ENCODE measurements around the gene ZSWIM9.

ZSWIM9 gene

DNA sequence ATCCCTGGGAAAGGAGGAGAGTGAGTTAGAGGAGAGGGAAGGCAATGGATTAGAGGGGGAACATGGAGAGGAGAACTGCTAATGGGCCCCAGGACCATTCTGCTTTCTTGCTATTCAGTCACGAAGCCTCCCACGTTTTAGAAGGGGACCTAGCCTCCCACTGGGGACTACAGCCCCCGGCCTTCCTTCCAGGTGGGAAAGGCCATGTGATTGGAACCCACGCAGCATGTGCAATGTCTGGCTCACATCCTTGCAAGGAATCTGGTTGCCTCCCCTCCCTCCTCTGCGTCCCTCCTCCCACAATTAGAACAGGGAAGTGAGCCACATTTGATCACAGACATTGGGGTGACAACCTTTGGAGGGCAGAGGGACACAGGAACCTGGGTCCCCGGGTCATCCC is 37.4 kb upstream of the ZSWIM9 start:
- no peak overlapping the region for H3K4me3 ChIP-seq (ENCODE audit: insufficient read depth, low read length, poor library complexity, severe bottlenecking)
- no peaks in the 10 kb centered on the region for H3F3A ChIP-seq (ENCODE audit: insufficient read depth)
- TF ChIP-seq, protein P1, sequence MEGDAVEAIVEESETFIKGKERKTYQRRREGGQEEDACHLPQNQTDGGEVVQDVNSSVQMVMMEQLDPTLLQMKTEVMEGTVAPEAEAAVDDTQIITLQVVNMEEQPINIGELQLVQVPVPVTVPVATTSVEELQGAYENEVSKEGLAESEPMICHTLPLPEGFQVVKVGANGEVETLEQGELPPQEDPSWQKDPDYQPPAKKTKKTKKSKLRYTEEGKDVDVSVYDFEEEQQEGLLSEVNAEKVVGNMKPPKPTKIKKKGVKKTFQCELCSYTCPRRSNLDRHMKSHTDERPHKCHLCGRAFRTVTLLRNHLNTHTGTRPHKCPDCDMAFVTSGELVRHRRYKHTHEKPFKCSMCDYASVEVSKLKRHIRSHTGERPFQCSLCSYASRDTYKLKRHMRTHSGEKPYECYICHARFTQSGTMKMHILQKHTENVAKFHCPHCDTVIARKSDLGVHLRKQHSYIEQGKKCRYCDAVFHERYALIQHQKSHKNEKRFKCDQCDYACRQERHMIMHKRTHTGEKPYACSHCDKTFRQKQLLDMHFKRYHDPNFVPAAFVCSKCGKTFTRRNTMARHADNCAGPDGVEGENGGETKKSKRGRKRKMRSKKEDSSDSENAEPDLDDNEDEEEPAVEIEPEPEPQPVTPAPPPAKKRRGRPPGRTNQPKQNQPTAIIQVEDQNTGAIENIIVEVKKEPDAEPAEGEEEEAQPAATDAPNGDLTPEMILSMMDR (IDR thresholded peaks at IDR 0.05; ENCODE audit: insufficient read depth, low read length, poor library complexity, severe bottlenecking): no peak
- TF ChIP-seq EZH2phosphoT487 (conservative IDR thresholded peaks at IDR 0.05; ENCODE audit: low read length): no peak
- no peaks in the 10 kb centered on the region for H3K79me2 ChIP-seq (ENCODE audit: insufficient read depth, low read length)
- no peak overlapping the region for H2AFZ ChIP-seq (ENCODE audit: low read depth, low read length, severe bottlenecking)
- no peaks in the 10 kb centered on the region for H4K20me1 ChIP-seq (ENCODE audit: low read depth, low read length)
- H3K9ac ChIP-seq (ENCODE audit: low read length): no peak overlapping the region
- no peaks in the 10 kb centered on the region for H3K9me2 ChIP-seq (replicated peaks; ENCODE audit: insufficient read depth, low read length)
- H3K27ac ChIP-seq (ENCODE audit: low read depth, low read length): no peak overlapping the region
- H3K27me3 ChIP-seq (ENCODE audit: low read length): no peaks in the 10 kb centered on the region
- no peaks in the 10 kb centered on the region for H3K9me3 ChIP-seq (ENCODE audit: insufficient read depth, low read length)
- no peak overlapping the region for H3K4me2 ChIP-seq (ENCODE audit: low read depth, low read length, poor library complexity, severe bottlenecking)
- H3K36me3 ChIP-seq (ENCODE audit: low read length): no peaks in the 10 kb centered on the region

- no peaks in the 10 kb centered on the region for H3K9me2 ChIP-seq (replicated peaks; ENCODE audit: insufficient read depth, low read length)
- no peaks in the 10 kb centered on the region for H3F3A ChIP-seq (ENCODE audit: insufficient read depth)
- no peak overlapping the region for H3K4me2 ChIP-seq (ENCODE audit: low read depth, low read length, poor library complexity, severe bottlenecking)
- no peak overlapping the region for H3K9ac ChIP-seq (ENCODE audit: low read length)
- no peaks in the 10 kb centered on the region for H4K20me1 ChIP-seq (ENCODE audit: low read depth, low read length)
- H3K4me3 ChIP-seq (ENCODE audit: insufficient read depth, low read length, poor library complexity, severe bottlenecking): no peak overlapping the region
- TF ChIP-seq, protein P1 (IDR thresholded peaks at IDR 0.05; ENCODE audit: insufficient read depth, low read length, poor library complexity, severe bottlenecking): no peak
- no peak for TF ChIP-seq EZH2phosphoT487 (conservative IDR thresholded peaks at IDR 0.05; ENCODE audit: low read length)
- H2AFZ ChIP-seq (ENCODE audit: low read depth, low read length, severe bottlenecking): no peak overlapping the region
- no peaks in the 10 kb centered on the region for H3K27me3 ChIP-seq (ENCODE audit: low read length)
- no peak overlapping the region for H3K27ac ChIP-seq (ENCODE audit: low read depth, low read length)
- H3K9me3 ChIP-seq (ENCODE audit: insufficient read depth, low read length): no peaks in the 10 kb centered on the region
- H3K36me3 ChIP-seq (ENCODE audit: low read length): no peaks in the 10 kb centered on the region
- no peaks in the 10 kb centered on the region for H3K79me2 ChIP-seq (ENCODE audit: insufficient read depth, low read length)
These were observed 35.1 kb upstream of the ZSWIM9 start for GRCh38 chr19:48135411-48135810.

DNA sequence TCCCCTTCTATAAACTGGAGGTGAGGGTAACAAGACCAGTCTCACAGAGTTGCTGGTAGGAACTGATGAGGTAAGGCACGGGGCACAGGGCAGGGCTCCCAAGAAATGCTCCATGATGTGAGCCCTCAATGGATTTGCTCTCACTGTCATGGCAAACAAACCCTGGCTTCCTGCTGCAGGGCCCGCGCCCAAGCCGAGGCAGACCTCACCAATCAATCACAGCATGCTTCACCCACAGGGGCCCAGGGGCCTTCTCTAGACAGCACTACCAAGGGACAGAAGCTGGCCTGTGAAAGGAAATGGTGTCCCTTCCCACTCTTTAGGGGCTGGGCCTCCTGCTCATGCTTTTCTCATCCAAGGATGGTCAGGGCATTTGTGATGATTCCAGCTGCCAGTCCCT is 33.9 kb upstream of the ZSWIM9 start:
- Histone ChIP-seq H3K79me2 (ENCODE audit: insufficient read depth, low read length) (no peaks in the 10 kb centered on the region), H3K36me3 (ENCODE audit: low read length) (no peaks in the 10 kb centered on the region), H3K4me3 (ENCODE audit: insufficient read depth, low read length, poor library complexity, severe bottlenecking) (no peak overlapping the region), H2AFZ (ENCODE audit: low read depth, low read length, severe bottlenecking) (no peak overlapping the region), H3K4me2 (ENCODE audit: low read depth, low read length, poor library complexity, severe bottlenecking) (no peak overlapping the region), H3K27ac (ENCODE audit: low read depth, low read length) (no peak overlapping the region), H3K27me3 (ENCODE audit: low read length) (no peaks in the 10 kb centered on the region), H4K20me1 (ENCODE audit: low read depth, low read length) (no peaks in the 10 kb centered on the region), H3K9me3 (ENCODE audit: insufficient read depth, low read length) (no peaks in the 10 kb centered on the region), H3K9ac (ENCODE audit: low read length) (no peak overlapping the region), H3F3A (ENCODE audit: insufficient read depth) (no peaks in the 10 kb centered on the region), H3K9me2 (replicated peaks; ENCODE audit: insufficient read depth, low read length) (no peaks in the 10 kb centered on the region)
- TF ChIP-seq EZH2phosphoT487 (conservative IDR thresholded peaks at IDR 0.05; ENCODE audit: low read length): no peak
- TF ChIP-seq, protein P1 (IDR thresholded peaks at IDR 0.05; ENCODE audit: insufficient read depth, low read length, poor library complexity, severe bottlenecking): no peak
